Lung (tissue), 12 donors: ENCODE data around the gene ATP5PO. TPM values are rescaled to one million over a fixed set of nuclear protein-coding genes. Genes with fewer than 3 reads are reported as not detected.

Source experiments
- ATAC-seq: fragments of 200-7000 bp; cut with Tn5 transposase; one replicate; pipeline ENCODE4 v1.9.1; 2020; ENCODE audit warnings: moderate number of reproducible peaks; ENCODE audit not compliant: insufficient read depth, low FRiP score
- DNase-seq, 3 donors: peaks; one replicate each; pipeline ENCODE4 v3.0.0-alpha.2; 2013 to 2017
- H3K27ac ChIP-seq, 2 donors: one replicate each; pipeline ENCODE4 v1.5.1; 2013; ENCODE audit warnings: mild to moderate bottlenecking in 2 of 2, moderate library complexity in 2 of 2, control low read depth in 1 of 2, inconsistent platforms in 1 of 2, low read depth in 1 of 2, low read length in 1 of 2
- H3K27me3 ChIP-seq, 3 donors: one replicate each; pipeline ENCODE4 v1.5.1; 2013; ENCODE audit warnings: low read length in 2 of 3; ENCODE audit not compliant: control insufficient read depth in 3 of 3, insufficient read depth in 3 of 3
- H3K36me3 ChIP-seq, 4 donors: one replicate each; pipeline ENCODE4 v1.5.1; 2013; ENCODE audit warnings: low read length in 4 of 4, mild to moderate bottlenecking in 1 of 4, moderate library complexity in 1 of 4; ENCODE audit not compliant: control insufficient read depth in 4 of 4, insufficient read depth in 4 of 4
- H3K4me1 ChIP-seq, 5 donors: one replicate each; pipeline ENCODE4 v1.5.1; 2013; ENCODE audit warnings: low read length in 5 of 5, mild to moderate bottlenecking in 2 of 5, moderate library complexity in 1 of 5; ENCODE audit not compliant: control insufficient read depth in 5 of 5, insufficient read depth in 5 of 5
- H3K4me3 ChIP-seq: one replicate; pipeline ENCODE4 v1.5.1; 2013; ENCODE audit warnings: mild to moderate bottlenecking, control low read depth, moderate library complexity
- H3K9ac ChIP-seq, 2 donors: one replicate each; pipeline ENCODE4 v1.5.1; 2013; ENCODE audit warnings: low read length in 2 of 2, control low read depth in 1 of 2; ENCODE audit not compliant: insufficient read depth in 1 of 2
- H3K9me3 ChIP-seq, 4 donors: one replicate each; pipeline ENCODE4 v1.5.1; 2013; ENCODE audit warnings: low read length in 3 of 4, mild to moderate bottlenecking in 1 of 4, moderate library complexity in 1 of 4; ENCODE audit not compliant: control insufficient read depth in 4 of 4, insufficient read depth in 3 of 4
- CTCF ChIP-seq: IDR thresholded peaks from 2 replicates; pipeline ENCODE4 v1.5.1; 2012; ENCODE audit warnings: mild to moderate bottlenecking; ENCODE audit errors: control extremely low read depth, extremely low read depth
- WGBS, 2 donors: extraction: QIAGEN DNeasy Blood & Tissue Kit; methylation state at CpG; one replicate each; pipeline ENCODE4 v1.1.7; 2013; 5-methylcytosine and 5-hydroxymethylcytosine counted together
- polyA plus RNA-seq, 2 donors: library from polyadenylated mRNA; stranded (reverse); fragments of 200-250 nt; gene quantifications; one replicate each; pipeline ENCODE4 v1.2.1, GENCODE V29; 2013
- total RNA-seq, 2 donors: library from RNA; depleted of rRNA in 1 of 2; stranded (reverse); fragments of >200 nt in 1 of 2; gene quantifications; one replicate each; pipeline ENCODE4 v1.2.1, GENCODE V29; 2014 to 2021
- donor health status: control.
- donor health status: control.
- donor health status: Bipolar disorder and iron deficiency.
- donor health status: healthy.
- donor health status: DM: yes; HTN: yes; CAD: no.

ATP5PO gene
- total and polyA plus RNA-seq, 4 donors: 146 to 287 (median 175) TPM

- DNase-seq (no peak), ATAC-seq (no peak)
- no peaks in the 10 kb centered on the region for H3K9me3 ChIP-seq
- no peaks in the 10 kb centered on the region for H3K27me3 ChIP-seq
- H3K27ac ChIP-seq: no peak overlapping the region
- H3K4me3 ChIP-seq: no peak overlapping the region
- H3K4me1 ChIP-seq: peaks cover 0 to 24% (median 3%) of the 10 kb centered on the region in 5 donors
- WGBS, 2 donors: 91 to 95% methylated on average over 3 of the region's 3 CpGs
- no peak overlapping the region for H3K9ac ChIP-seq
- peaks cover 0 to 19% (median 8%) of the 10 kb centered on the region in 4 donors for H3K36me3 ChIP-seq
- no peak for TF ChIP-seq CTCF
These were observed 17.0 kb downstream of the ATP5PO start for GRCh38 chr21:33898586-33898985.

- peaks cover 0 to 16% (median 2%) of the 10 kb centered on the region in 4 donors for H3K36me3 ChIP-seq
- H3K27me3 ChIP-seq: no peaks in the 10 kb centered on the region
- TF ChIP-seq CTCF: no peak
- no peaks in the 10 kb centered on the region for H3K9me3 ChIP-seq
- ATAC-seq: no peak
- no peak overlapping the region for H3K27ac ChIP-seq
- H3K4me1 ChIP-seq: peaks cover 0 to 24% (median 3%) of the 10 kb centered on the region in 5 donors
- WGBS, 2 donors: 98 to 99% methylated on average over 3 of the region's 3 CpGs
- no peak for DNase-seq
- H3K4me3 ChIP-seq: no peak overlapping the region
- H3K9ac ChIP-seq: no peak overlapping the region
These were observed 17.9 kb downstream of the ATP5PO start for GRCh38 chr21:33897739-33898138.

- H3K9ac ChIP-seq: no peak overlapping the region
- H3K9me3 ChIP-seq: no peaks in the 10 kb centered on the region
- no peak overlapping the region for H3K27ac ChIP-seq
- 89% methylated on average over 5 of the region's 5 CpGs for WGBS, 2 donors
- no peaks in the 10 kb centered on the region for H3K27me3 ChIP-seq
- H3K4me3 ChIP-seq: no peak overlapping the region
- no peak for TF ChIP-seq CTCF
- ATAC-seq (no peak), DNase-seq (no peak)
- peaks cover 0 to 24% (median 3%) of the 10 kb centered on the region in 5 donors for H3K4me1 ChIP-seq
- H3K36me3 ChIP-seq: peaks cover 0 to 10% (median 2%) of the 10 kb centered on the region in 4 donors
These were observed 18.5 kb downstream of the ATP5PO start for GRCh38 chr21:33897098-33897497.

GRCh38 chr21:33896691-33897090, 18.9 kb downstream of the ATP5PO start:
- Histone ChIP-seq H3K36me3 (peaks cover 0 to 6% (median 0%) of the 10 kb centered on the region in 4 donors), H3K4me1 (peaks cover 0 to 24% (median 3%) of the 10 kb centered on the region in 5 donors), H3K9ac (no peak overlapping the region), H3K27ac (no peak overlapping the region), H3K9me3 (no peaks in the 10 kb centered on the region), H3K27me3 (no peaks in the 10 kb centered on the region), H3K4me3 (no peak overlapping the region)
- no peak for DNase-seq
- no peak for ATAC-seq
- 43 to 79% methylated on average over 6 of the region's 6 CpGs for WGBS, 2 donors
- no peak for TF ChIP-seq CTCF
